HL-60 (cell line): ENCODE measurements around the gene NCOA3.

Experiments used
- CTCF ChIP-seq: IDR thresholded peaks from one replicate; pipeline ENCODE4 v1.5.1; 2011; ENCODE audit warnings: low read length, control low read depth, inconsistent platforms; ENCODE audit not compliant: insufficient read depth
- GABPA ChIP-seq: IDR thresholded peaks from 2 replicates; pipeline ENCODE4 v1.6.1; 2012; ENCODE audit warnings: low read depth
- POLR2AphosphoS5 ChIP-seq: IDR thresholded peaks from 2 replicates; pipeline ENCODE4 v1.6.1; 2012; ENCODE audit warnings: low read depth
- REST ChIP-seq: IDR thresholded peaks from 2 replicates; pipeline ENCODE4 v1.6.1; 2012; ENCODE audit warnings: low read depth; ENCODE audit not compliant: insufficient replicate concordance
- SPI1 ChIP-seq: IDR thresholded peaks from 2 replicates; pipeline ENCODE4 v1.6.1; 2012; ENCODE audit warnings: low read depth, mild to moderate bottlenecking, borderline replicate concordance

GRCh38 chr20:47547034-47547387 lies 45.3 kb downstream of the NCOA3 start:
- TF ChIP-seq CTCF (no peak), SPI1 (no peak), POLR2AphosphoS5 (no peak), REST (no peak), GABPA (no peak)
